Upper lobe of left lung (tissue), 4 donors: ENCODE data around the gene TGM4.

ENCODE experiments used
- POLR2AphosphoS5 ChIP-seq, 2 donors: sonication (generic); formaldehyde crosslinking; IDR thresholded peaks; one replicate each; pipeline ENCODE4 v1.5.1; 2017; ENCODE audit warnings: antibody characterized with exemption in 2 of 2
- TF ChIP-seq, protein P1 (sequence below), 6 experiments: fragments of 450-650 bp in 4 of 6; fragments of 200-600 bp in 2 of 6; sonication (generic) in 2 of 6; IDR thresholded peaks; one replicate each; pipeline ENCODE4 v1.5.1; 2016 to 2019; ENCODE audit warnings: antibody characterized with exemption in 6 of 6

- no peak for TF ChIP-seq POLR2AphosphoS5 (IDR thresholded peaks at IDR 0.05)
- TF ChIP-seq, protein P1, sequence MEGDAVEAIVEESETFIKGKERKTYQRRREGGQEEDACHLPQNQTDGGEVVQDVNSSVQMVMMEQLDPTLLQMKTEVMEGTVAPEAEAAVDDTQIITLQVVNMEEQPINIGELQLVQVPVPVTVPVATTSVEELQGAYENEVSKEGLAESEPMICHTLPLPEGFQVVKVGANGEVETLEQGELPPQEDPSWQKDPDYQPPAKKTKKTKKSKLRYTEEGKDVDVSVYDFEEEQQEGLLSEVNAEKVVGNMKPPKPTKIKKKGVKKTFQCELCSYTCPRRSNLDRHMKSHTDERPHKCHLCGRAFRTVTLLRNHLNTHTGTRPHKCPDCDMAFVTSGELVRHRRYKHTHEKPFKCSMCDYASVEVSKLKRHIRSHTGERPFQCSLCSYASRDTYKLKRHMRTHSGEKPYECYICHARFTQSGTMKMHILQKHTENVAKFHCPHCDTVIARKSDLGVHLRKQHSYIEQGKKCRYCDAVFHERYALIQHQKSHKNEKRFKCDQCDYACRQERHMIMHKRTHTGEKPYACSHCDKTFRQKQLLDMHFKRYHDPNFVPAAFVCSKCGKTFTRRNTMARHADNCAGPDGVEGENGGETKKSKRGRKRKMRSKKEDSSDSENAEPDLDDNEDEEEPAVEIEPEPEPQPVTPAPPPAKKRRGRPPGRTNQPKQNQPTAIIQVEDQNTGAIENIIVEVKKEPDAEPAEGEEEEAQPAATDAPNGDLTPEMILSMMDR (IDR thresholded peaks at IDR 0.05): no peak
Observed at GRCh38 chr3:44954962-44955361, 80.6 kb downstream of the TGM4 start.
